Duodenal mucosa (tissue), 2 donors: Measurements from ENCODE around the gene LSM14B.

Experiments used
- H3K27ac ChIP-seq: one replicate; pipeline ENCODE4 v1.7.0; 2013; ENCODE audit warnings: low read depth, low read length
- H3K27me3 ChIP-seq, 2 donors: one replicate each; pipeline ENCODE4 v1.7.0; 2013; ENCODE audit warnings: low read length in 2 of 2, control low read depth in 1 of 2; ENCODE audit not compliant: insufficient read depth in 2 of 2, control insufficient read depth in 1 of 2
- H3K36me3 ChIP-seq, 2 donors: one replicate each; pipeline ENCODE4 v1.7.0; 2013; ENCODE audit warnings: low read length in 2 of 2, control low read depth in 1 of 2; ENCODE audit not compliant: insufficient read depth in 2 of 2, control insufficient read depth in 1 of 2
- H3K4me1 ChIP-seq, 2 donors: one replicate each; pipeline ENCODE4 v1.7.0; 2013; ENCODE audit warnings: low read length in 2 of 2, control low read depth in 1 of 2; ENCODE audit not compliant: insufficient read depth in 2 of 2, control insufficient read depth in 1 of 2
- H3K4me3 ChIP-seq, 2 donors: one replicate each; pipeline ENCODE4 v1.7.0; 2013; ENCODE audit warnings: low read length in 2 of 2, low read depth in 1 of 2
- H3K9ac ChIP-seq, 2 donors: one replicate each; pipeline ENCODE4 v1.7.0; 2013; ENCODE audit warnings: low read length in 2 of 2, low read depth in 1 of 2
- H3K9me3 ChIP-seq, 2 donors: one replicate each; pipeline ENCODE4 v1.7.0; 2013; ENCODE audit warnings: low read length in 2 of 2, control low read depth in 1 of 2; ENCODE audit not compliant: control insufficient read depth in 1 of 2

Gene LSM14B

GRCh38 chr20:62138204-62138543, 15.9 kb downstream of the LSM14B start:
- Histone ChIP-seq H3K9me3 (no peaks in the 10 kb centered on the region), H3K9ac (no peak overlapping the region), H3K4me3 (no peak overlapping the region), H3K27me3 (no peaks in the 10 kb centered on the region), H3K27ac (no peak overlapping the region), H3K36me3 (peaks cover 51 to 70% of the 10 kb centered on the region in 2 donors), H3K4me1 (peaks cover 18 to 25% of the 10 kb centered on the region in 2 donors)

- Histone ChIP-seq H3K27me3 (no peaks in the 10 kb centered on the region), H3K36me3 (peaks cover 51 to 63% of the 10 kb centered on the region in 2 donors), H3K27ac (no peak overlapping the region), H3K4me3 (no peak overlapping the region), H3K9ac (no peak overlapping the region), H3K9me3 (no peaks in the 10 kb centered on the region), H3K4me1 (peaks cover 18 to 25% of the 10 kb centered on the region in 2 donors)
These were observed 16.6 kb downstream of the LSM14B start for GRCh38 chr20:62138912-62139311.

GRCh38 chr20:62139636-62140035, 17.4 kb downstream of the LSM14B start:
- no peak overlapping the region for H3K4me3 ChIP-seq
- H3K4me1 ChIP-seq, result peaks cover 22 to 27% of the 10 kb centered on the region in 2 donors
- H3K27ac ChIP-seq, result no peak overlapping the region
- H3K9me3 ChIP-seq, result no peaks in the 10 kb centered on the region
- H3K9ac ChIP-seq, result no peak overlapping the region
- no peaks in the 10 kb centered on the region for H3K27me3 ChIP-seq
- peaks cover 51 to 59% of the 10 kb centered on the region in 2 donors for H3K36me3 ChIP-seq

GRCh38 chr20:62141043-62141396, 18.7 kb downstream of the LSM14B start:
- Histone ChIP-seq H3K9ac (peak overlapping the region in 1 of 2 donors; percentile 71), H3K4me1 (peaks cover 23 to 39% of the 10 kb centered on the region in 2 donors), H3K27ac (no peak overlapping the region), H3K9me3 (no peaks in the 10 kb centered on the region), H3K4me3 (peak overlapping the region in 1 of 2 donors; percentile 61), H3K36me3 (peaks cover 41 to 46% of the 10 kb centered on the region in 2 donors), H3K27me3 (no peaks in the 10 kb centered on the region)

GRCh38 chr20:62141397-62142251, 19.3 kb downstream of the LSM14B start:
- H3K9ac ChIP-seq, result peak overlapping the region; percentile 66 to 71
- no peaks in the 10 kb centered on the region for H3K9me3 ChIP-seq
- peak overlapping the region; percentile 4 for H3K27ac ChIP-seq
- H3K4me1 ChIP-seq, result peaks cover 23 to 39% of the 10 kb centered on the region in 2 donors
- H3K36me3 ChIP-seq, result peaks cover 36 to 40% of the 10 kb centered on the region in 2 donors
- no peaks in the 10 kb centered on the region for H3K27me3 ChIP-seq
- peak overlapping the region; percentile 61 to 83 for H3K4me3 ChIP-seq

- Histone ChIP-seq H3K9me3 (no peaks in the 10 kb centered on the region), H3K27me3 (no peaks in the 10 kb centered on the region), H3K4me3 (peak overlapping the region; percentile 61 to 83), H3K36me3 (peaks cover 31 to 34% of the 10 kb centered on the region in 2 donors), H3K4me1 (peaks cover 23 to 39% of the 10 kb centered on the region in 2 donors), H3K9ac (peak overlapping the region; percentile 66 to 71), H3K27ac (peak overlapping the region; percentile 87)
These were observed 20.2 kb downstream of the LSM14B start for GRCh38 chr20:62142252-62143080.

- peak within 1 kb of the TSS; percentile 87 for H3K27ac ChIP-seq
- H3K9me3 ChIP-seq, result no peaks in the 10 kb centered on the region
- H3K27me3 ChIP-seq, result no peaks in the 10 kb centered on the region
- H3K4me1 ChIP-seq, result peaks cover 23 to 35% of the 10 kb centered on the region in 2 donors
- peak within 1 kb of the TSS; percentile 61 to 83 for H3K4me3 ChIP-seq
- peaks cover 22 to 25% of the 10 kb centered on the region in 2 donors for H3K36me3 ChIP-seq
- H3K9ac ChIP-seq, result peak within 1 kb of the TSS; percentile 66 to 71
These were observed 21.0 kb downstream of the LSM14B start, which contains the start of the genes PSMA7 and SS18L1 for GRCh38 chr20:62143081-62143956. Gene PSMA7 (minus strand): TSS chr20:62143394. CDS start chr20:62143303, 91 bp downstream. Gene SS18L1 (plus strand): TSS chr20:62143769. CDS start chr20:62143821, 52 bp downstream.

- Histone ChIP-seq H3K4me3 (peak overlapping the region; percentile 33 to 74), H3K27me3 (no peaks in the 10 kb centered on the region), H3K9me3 (no peaks in the 10 kb centered on the region), H3K4me1 (peaks cover 23 to 35% of the 10 kb centered on the region in 2 donors), H3K9ac (peak overlapping the region; percentile 12 to 13), H3K36me3 (peaks cover 16 to 17% of the 10 kb centered on the region in 2 donors), H3K27ac (peak overlapping the region; percentile 64)
These were observed 21.9 kb downstream of the LSM14B start for GRCh38 chr20:62143957-62144825.

GRCh38 chr20:62145688-62146018, 23.4 kb downstream of the LSM14B start:
- H3K4me1 ChIP-seq, result peaks cover 23 to 31% of the 10 kb centered on the region in 2 donors
- peaks cover 1 to 6% of the 10 kb centered on the region in 2 donors for H3K36me3 ChIP-seq
- H3K9ac ChIP-seq, result no peak overlapping the region
- H3K27ac ChIP-seq, result no peak overlapping the region
- no peaks in the 10 kb centered on the region for H3K27me3 ChIP-seq
- no peaks in the 10 kb centered on the region for H3K9me3 ChIP-seq
- no peak overlapping the region for H3K4me3 ChIP-seq
